ENCODE results near the gene POLD1.
"Not testable (repeated sequence)": the region's sequence is repeated elsewhere in the genome, so short reads cannot be mapped to it uniquely, and the experiment has no call there.

Gene POLD1

GRCh38 chr19:50368649-50369570, 15.2 kb upstream of the POLD1 start:
- DNase-seq, result peak; percentile 60

GRCh38 chr19:50371914-50372475, 12.2 kb upstream of the POLD1 start:
- DNase-seq, result no peak

GRCh38 chr19:50376166-50377050, 7.7 kb upstream of the POLD1 start, which contains the start of gene NR1H2:
Gene NR1H2 (plus strand): TSS chr19:50376457. CDS start chr19:50377606, 1,149 bp downstream.
- DNase-seq, result peak; percentile 97

GRCh38 chr19:50377051-50377461, 7.1 kb upstream of the POLD1 start:
- peak; percentile 81 for DNase-seq

- DNase-seq, result no peak
Observed at GRCh38 chr19:50377517-50377916, 6.6 kb upstream of the POLD1 start.

GRCh38 chr19:50378169-50378862, 5.8 kb upstream of the POLD1 start:
- DNase-seq, result no peak

GRCh38 chr19:50378863-50379236, 5.3 kb upstream of the POLD1 start:
- DNase-seq, result no peak

- DNase-seq, result no peak
Observed at GRCh38 chr19:50379602-50380001, 4.5 kb upstream of the POLD1 start.

- no peak for DNase-seq
Observed at GRCh38 chr19:50380137-50380536, 4.0 kb upstream of the POLD1 start.

- DNase-seq, result no peak
Observed at GRCh38 chr19:50380751-50381151, 3.4 kb upstream of the POLD1 start.

GRCh38 chr19:50381881-50382729, 2.0 kb upstream of the POLD1 start:
- no peak for DNase-seq

GRCh38 chr19:50383001-50383851, 921 bp upstream of the POLD1 start:
- no peak for DNase-seq

GRCh38 chr19:50384685-50385535, 763 bp downstream of the POLD1 start:
- DNase-seq, result no peak

- DNase-seq, result no peak
Observed at GRCh38 chr19:50387176-50387867, 3.2 kb downstream of the POLD1 start.

- no peak for DNase-seq
Observed at GRCh38 chr19:50387868-50388245, 3.7 kb downstream of the POLD1 start.

- DNase-seq, result not testable (repeated sequence)
Observed at GRCh38 chr19:50390295-50390694, 6.1 kb downstream of the POLD1 start.

- not testable (repeated sequence) for DNase-seq
Observed at GRCh38 chr19:50390952-50391351, 6.8 kb downstream of the POLD1 start.

GRCh38 chr19:50392759-50393158, 8.6 kb downstream of the POLD1 start:
- DNase-seq, result no peak

- no peak for DNase-seq
Observed at GRCh38 chr19:50393589-50393988, 9.4 kb downstream of the POLD1 start.

Measured in NCI-H1105 (cell line).